ENCODE measurements around the gene GRK6. TPM values are rescaled to one million over a fixed set of nuclear protein-coding genes. Genes with fewer than 3 reads are reported as not detected.
A peak's percentile ranks its signal among the peaks of the same experiment; 100 is the strongest.

GRK6 gene
- total RNA-seq, 4 donors from 2014 or later = 29.1 to 62.2 (median 37.1) TPM

DNA sequence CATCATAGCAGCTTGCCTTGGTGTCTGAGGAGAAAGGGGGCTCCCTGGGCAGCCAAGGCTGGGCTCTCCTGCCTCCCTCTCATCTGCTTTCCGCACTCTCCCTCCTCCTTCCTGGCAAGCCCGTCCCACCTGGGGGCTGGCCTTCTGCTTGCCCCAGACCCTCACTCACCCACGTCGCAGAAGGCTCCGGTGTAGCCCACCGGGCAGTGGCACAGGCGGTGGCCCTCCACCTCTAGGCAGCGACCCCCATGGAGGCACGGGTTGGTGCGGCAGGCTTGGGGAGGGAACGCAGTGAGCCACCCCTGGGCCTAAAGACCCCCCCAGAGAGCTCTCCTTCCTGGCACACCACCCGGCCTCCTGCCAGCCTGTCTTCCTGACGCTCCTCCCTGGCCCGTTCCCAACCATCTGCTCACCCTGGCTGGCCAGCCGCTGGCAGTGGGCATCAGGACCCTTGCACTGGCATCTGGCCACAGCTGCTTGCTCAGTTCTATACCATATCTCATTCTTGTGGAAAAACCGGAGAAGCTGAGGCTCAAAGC lies 21.8 kb upstream of the GRK6 start:
- peak in 1 of 2 donors; percentile 73 for DNase-seq (ENCODE audit: low spot score in 2 of 2)
- H3K4me1 ChIP-seq = peaks cover 40% of the 10 kb centered on the region

DNA sequence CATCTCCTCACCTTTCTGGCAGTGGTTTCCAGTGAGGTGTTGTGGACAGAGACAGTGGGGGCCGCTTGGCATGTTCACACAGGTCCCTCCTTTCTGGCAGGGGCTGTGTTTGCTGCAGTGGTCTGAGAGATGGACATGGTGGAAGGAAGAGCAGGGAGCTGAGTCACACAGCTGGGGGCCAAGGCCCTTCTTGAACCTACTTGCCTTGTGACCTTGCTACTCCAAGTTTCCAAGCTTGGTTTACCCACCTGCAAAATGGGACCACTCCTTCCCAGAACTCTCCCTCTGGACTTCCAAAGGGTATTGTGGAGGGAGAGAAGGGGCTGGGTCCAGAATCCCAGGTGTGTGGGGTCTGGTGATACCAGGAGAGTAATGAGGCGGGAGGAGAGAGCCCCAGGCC lies 21.2 kb upstream of the GRK6 start:
- Histone ChIP-seq H3K27me3 (peaks cover 32% of the 10 kb centered on the region), H3K27ac (no peak overlapping the region), H3K4me1 (peaks cover 34% of the 10 kb centered on the region), H3K4me3 (no peak overlapping the region), H3K9me3 (no peaks in the 10 kb centered on the region), H3K36me3 (no peaks in the 10 kb centered on the region)
- no peak for DNase-seq (ENCODE audit: low spot score in 2 of 2)
- no peak for TF ChIP-seq POLR2AphosphoS5 (IDR thresholded peaks at IDR 0.05)
- TF ChIP-seq POLR2A (IDR thresholded peaks at IDR 0.05) = no peak
- WGBS = 94% methylated on average over 2 of the region's 2 CpGs

More for the DNA sequence above, 21.8 kb upstream of the GRK6 start:
- WGBS = 47% methylated on average over 14 of the region's 16 CpGs
- Histone ChIP-seq H3K4me3 (peak overlapping the region; percentile 53), H3K9me3 (no peaks in the 10 kb centered on the region), H3K36me3 (no peaks in the 10 kb centered on the region), H3K27me3 (peaks cover 38% of the 10 kb centered on the region), H3K27ac (no peak overlapping the region)
- TF ChIP-seq EP300 (IDR thresholded peaks at IDR 0.05) (no peak), POLR2AphosphoS5 (IDR thresholded peaks at IDR 0.05) (no peak), POLR2A (IDR thresholded peaks at IDR 0.05) (no peak)
- TF ChIP-seq, protein P1, sequence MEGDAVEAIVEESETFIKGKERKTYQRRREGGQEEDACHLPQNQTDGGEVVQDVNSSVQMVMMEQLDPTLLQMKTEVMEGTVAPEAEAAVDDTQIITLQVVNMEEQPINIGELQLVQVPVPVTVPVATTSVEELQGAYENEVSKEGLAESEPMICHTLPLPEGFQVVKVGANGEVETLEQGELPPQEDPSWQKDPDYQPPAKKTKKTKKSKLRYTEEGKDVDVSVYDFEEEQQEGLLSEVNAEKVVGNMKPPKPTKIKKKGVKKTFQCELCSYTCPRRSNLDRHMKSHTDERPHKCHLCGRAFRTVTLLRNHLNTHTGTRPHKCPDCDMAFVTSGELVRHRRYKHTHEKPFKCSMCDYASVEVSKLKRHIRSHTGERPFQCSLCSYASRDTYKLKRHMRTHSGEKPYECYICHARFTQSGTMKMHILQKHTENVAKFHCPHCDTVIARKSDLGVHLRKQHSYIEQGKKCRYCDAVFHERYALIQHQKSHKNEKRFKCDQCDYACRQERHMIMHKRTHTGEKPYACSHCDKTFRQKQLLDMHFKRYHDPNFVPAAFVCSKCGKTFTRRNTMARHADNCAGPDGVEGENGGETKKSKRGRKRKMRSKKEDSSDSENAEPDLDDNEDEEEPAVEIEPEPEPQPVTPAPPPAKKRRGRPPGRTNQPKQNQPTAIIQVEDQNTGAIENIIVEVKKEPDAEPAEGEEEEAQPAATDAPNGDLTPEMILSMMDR (IDR thresholded peaks at IDR 0.05) = no peak

DNA sequence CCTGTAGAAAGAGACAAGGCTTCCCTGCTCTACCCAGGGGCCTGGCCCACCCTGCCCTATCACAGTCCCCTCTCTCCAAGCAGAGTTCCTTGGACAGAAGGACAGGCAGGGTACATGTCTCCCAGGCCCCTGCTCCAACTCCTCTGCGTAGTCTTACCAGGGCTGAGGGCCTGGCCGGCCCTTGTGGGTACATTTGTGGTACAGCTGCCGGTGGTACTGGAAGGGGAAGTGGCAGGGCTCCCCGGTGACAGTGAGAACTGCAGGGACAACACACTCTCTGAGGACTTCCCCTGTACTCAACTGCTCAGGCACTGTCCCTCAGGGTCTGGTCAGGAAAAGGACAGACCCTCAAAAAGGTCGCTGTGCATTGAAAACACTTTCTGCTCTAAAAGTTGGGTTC lies 20.7 kb upstream of the GRK6 start:
- Histone ChIP-seq H3K9me3 (no peaks in the 10 kb centered on the region), H3K4me1 (peaks cover 31% of the 10 kb centered on the region), H3K4me3 (no peak overlapping the region), H3K27me3 (peaks cover 27% of the 10 kb centered on the region), H3K27ac (no peak overlapping the region), H3K36me3 (no peaks in the 10 kb centered on the region)
- no peak for DNase-seq (ENCODE audit: low spot score in 2 of 2)
- 86% methylated on average over 5 of the region's 5 CpGs for WGBS
- no peak for TF ChIP-seq POLR2AphosphoS5 (IDR thresholded peaks at IDR 0.05)
- TF ChIP-seq, protein P1 (IDR thresholded peaks at IDR 0.05) = no peak
- no peak for TF ChIP-seq EP300 (IDR thresholded peaks at IDR 0.05)
- TF ChIP-seq POLR2A (IDR thresholded peaks at IDR 0.05) = no peak

DNA sequence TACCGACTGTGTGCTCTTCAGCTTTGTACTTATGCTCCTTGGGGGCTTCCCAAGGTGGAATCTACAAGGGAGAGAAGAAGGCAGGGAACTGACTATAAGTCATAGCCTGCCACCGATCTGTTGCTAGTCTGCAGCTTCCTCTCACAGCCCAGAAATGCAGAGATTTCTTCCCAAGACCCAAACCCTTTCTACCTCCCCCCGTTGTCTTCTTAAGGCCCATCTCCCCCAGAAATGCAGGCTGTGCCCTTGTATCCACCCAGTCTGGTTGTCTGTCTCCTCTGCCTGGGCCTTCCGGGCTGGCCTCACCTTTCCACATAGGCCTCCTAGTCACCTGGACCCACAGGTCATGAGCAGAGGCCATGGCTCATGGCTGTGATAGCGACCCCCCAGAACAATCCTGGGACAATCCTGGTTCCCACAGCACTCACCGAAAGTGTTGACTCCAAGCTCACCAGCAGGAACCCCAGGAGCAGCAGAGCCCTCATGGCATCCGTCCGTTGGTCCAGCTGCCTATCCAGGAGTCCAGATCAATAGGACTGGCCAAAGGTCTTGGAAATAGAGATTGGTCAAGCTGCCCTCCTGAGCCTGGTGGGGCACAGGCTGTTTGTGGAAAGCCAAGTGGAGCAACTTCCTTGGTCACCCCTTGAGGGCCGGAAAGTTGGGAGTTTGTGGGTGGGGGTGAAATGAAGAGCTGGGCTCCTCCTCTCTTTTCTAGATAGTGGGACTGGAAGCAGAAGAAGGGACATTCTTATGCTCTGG lies 17.3 kb upstream of the GRK6 start, which contains the start of gene F12:
F12 (minus strand) TSS at position 522 of the 759 bp plus-strand sequence; CDS start at position 485, 37 bp downstream.
- H3K27me3 ChIP-seq = no peaks in the 10 kb centered on the region
- H3K9me3 ChIP-seq = no peaks in the 10 kb centered on the region
- WGBS = 94% methylated on average over 8 of the region's 9 CpGs
- H3K27ac ChIP-seq = no peak within 1 kb of the TSS
- no peaks in the 10 kb centered on the region for H3K36me3 ChIP-seq
- no peak within 1 kb of the TSS for H3K4me3 ChIP-seq
- H3K4me1 ChIP-seq = peaks cover 7% of the 10 kb centered on the region
- TF ChIP-seq POLR2AphosphoS5 (IDR thresholded peaks at IDR 0.05) (no peak), POLR2A (IDR thresholded peaks at IDR 0.05) (no peak), EP300 (IDR thresholded peaks at IDR 0.05) (no peak)
- TF ChIP-seq, protein P1 (IDR thresholded peaks at IDR 0.05) = no peak
- DNase-seq (ENCODE audit: low spot score in 2 of 2) = no peak

DNA sequence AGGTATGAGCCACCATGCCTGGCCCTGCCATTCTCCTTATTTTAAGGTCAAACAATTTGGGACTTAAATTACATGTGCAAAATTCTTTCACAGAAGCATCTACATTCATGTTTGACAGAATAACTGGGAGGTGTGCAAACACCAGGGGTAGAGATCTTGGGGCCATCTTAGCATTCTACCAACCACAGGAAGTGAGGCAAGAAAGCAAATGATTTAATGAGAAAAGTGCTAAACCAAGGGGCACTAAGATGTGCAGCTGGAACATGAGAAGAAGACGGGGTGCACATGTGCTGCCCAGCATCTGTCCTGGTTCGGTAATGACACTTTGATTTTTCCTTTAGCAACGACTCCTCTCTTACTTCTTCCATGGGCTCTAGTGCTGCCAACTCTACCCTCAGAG lies 15.9 kb upstream of the GRK6 start:
- Histone ChIP-seq H3K27ac (no peak overlapping the region), H3K4me3 (no peak overlapping the region), H3K36me3 (no peaks in the 10 kb centered on the region), H3K27me3 (no peaks in the 10 kb centered on the region), H3K9me3 (no peaks in the 10 kb centered on the region), H3K4me1 (no peaks in the 10 kb centered on the region)
- 81% methylated on average over 3 of the region's 3 CpGs for WGBS
- DNase-seq (ENCODE audit: low spot score in 2 of 2) = no peak
- TF ChIP-seq, protein P1 (IDR thresholded peaks at IDR 0.05) = no peak
- TF ChIP-seq POLR2A (IDR thresholded peaks at IDR 0.05) = no peak
- TF ChIP-seq POLR2AphosphoS5 (IDR thresholded peaks at IDR 0.05) = no peak
- no peak for TF ChIP-seq EP300 (IDR thresholded peaks at IDR 0.05)
